Measurements from ENCODE around the gene ALDH3B1. TPM values are rescaled to one million over a fixed set of nuclear protein-coding genes. Genes with fewer than 3 reads are reported as not detected.
A peak's percentile ranks its signal among the peaks of the same experiment; 100 is the strongest.
"Not testable (repeated sequence)": the region's sequence is repeated elsewhere in the genome, so short reads cannot be mapped to it uniquely, and the experiment has no call there.

ALDH3B1 gene
- total RNA-seq, 1 experiment from 2014 or later, result not detected

GRCh38 chr11:67995579-67995978 is 14.5 kb upstream of the ALDH3B1 start:
- DNase-seq, result peak; percentile 29
- H3K23me2 ChIP-seq (ENCODE audit: insufficient read length, low read depth, low read length, poor library complexity, severe bottlenecking); H3K27ac ChIP-seq (ENCODE audit: insufficient read length, low read depth, low read length); H3K18ac ChIP-seq (ENCODE audit: insufficient read length, low read depth, low read length); H3K9me3 Mint-ChIP-seq; H3K4me3 Mint-ChIP-seq; H3K4me2 ChIP-seq (ENCODE audit: insufficient read depth, insufficient read length, low read length); H3K9me3 ChIP-seq (ENCODE audit: control insufficient read depth, low read depth, low read length); H3K14ac ChIP-seq (ENCODE audit: insufficient read depth, low read length); H2BK120ac ChIP-seq (ENCODE audit: low read depth, low read length, poor library complexity, severe bottlenecking); H3T11ph ChIP-seq (ENCODE audit: low read length); H2BK15ac ChIP-seq (ENCODE audit: low read depth, low read length); H3K27me3 ChIP-seq (ENCODE audit: insufficient read depth, low read length); H3K36me3 Mint-ChIP-seq (ENCODE audit: insufficient read depth in 1 of 3, low read depth in 3 of 3); H4K5ac ChIP-seq (ENCODE audit: insufficient read length, low read depth, low read length); H3K79me1 ChIP-seq (ENCODE audit: insufficient read depth, low read depth, low read length, poor library complexity, severe bottlenecking); H4K20me1 ChIP-seq (ENCODE audit: control insufficient read depth, insufficient read depth, insufficient read length); H2BK5ac ChIP-seq (ENCODE audit: insufficient read length, low read length); H2AFZ ChIP-seq (ENCODE audit: low read length); H2BK12ac ChIP-seq (ENCODE audit: insufficient read length, low read depth, low read length); H2BK20ac ChIP-seq (ENCODE audit: low read depth, low read length, poor library complexity, severe bottlenecking); H4K8ac ChIP-seq (replicated peaks; ENCODE audit: insufficient read length, low read depth, low read length); H3K23ac ChIP-seq (ENCODE audit: insufficient read length, low read depth, low read length); H4K91ac ChIP-seq (ENCODE audit: insufficient read length, low read depth, low read length); H3K27ac Mint-ChIP-seq; H3K4me1 ChIP-seq (ENCODE audit: insufficient read depth, low read length); H3K79me2 ChIP-seq (ENCODE audit: insufficient read depth, low read length); H3K56ac ChIP-seq (ENCODE audit: insufficient read length, low read depth, low read length); H3K4ac ChIP-seq (ENCODE audit: low read depth, low read length); H3K9ac ChIP-seq (ENCODE audit: extremely low read depth, insufficient read length, low read length); H2AK5ac ChIP-seq (ENCODE audit: insufficient read length, low read length): not testable (repeated sequence)
- TF ChIP-seq CTCF (conservative IDR thresholded peaks at IDR 0.05), result peak; percentile 37; the same call in 2 of the 3 replicates
- WGBS (ENCODE audit: extremely low coverage, insufficient read length, low lambda C conversion rate), result no CpG with 5 or more reads among the region's 14 CpGs
- Mint-ChIP-seq H3K4me1 (peaks cover 17% of the 10 kb centered on the region in 2 experiments), H3K27me3 (ENCODE audit: low read depth) (peaks cover 12% of the 10 kb centered on the region)

Data from H9 (cell line).